HEK293T (cell line): ENCODE results near the gene GALC.

Experiments used
- ARNT ChIP-seq: fragments of 450-650 bp; IDR thresholded peaks from 2 replicates; pipeline ENCODE4 v1.6.1; 2017; ENCODE audit warnings: mild to moderate bottlenecking
- BHLHE40 ChIP-seq: fragments of 450-650 bp; IDR thresholded peaks from 2 replicates; pipeline ENCODE4 v1.6.1; 2016; ENCODE audit warnings: mild to moderate bottlenecking, moderate library complexity, borderline replicate concordance
- FOXM1 ChIP-seq: fragments of 450-650 bp; IDR thresholded peaks from 2 replicates; pipeline ENCODE4 v1.6.1; 2017; ENCODE audit warnings: mild to moderate bottlenecking, borderline replicate concordance
- HDGF ChIP-seq: fragments of 450-650 bp; IDR thresholded peaks from 2 replicates; pipeline ENCODE4 v1.6.1; 2017; ENCODE audit warnings: antibody characterized with exemption, borderline replicate concordance
- L3MBTL2 ChIP-seq: fragments of 450-650 bp; conservative IDR thresholded peaks from 2 replicates; pipeline ENCODE4 v1.6.1; 2016; ENCODE audit warnings: mild to moderate bottlenecking
- NFRKB ChIP-seq: fragments of 450-650 bp; IDR thresholded peaks from 2 replicates; pipeline ENCODE4 v1.6.1; 2016; ENCODE audit warnings: mild to moderate bottlenecking, moderate library complexity
- SP1 ChIP-seq: fragments of 450-650 bp; IDR thresholded peaks from 2 replicates; pipeline ENCODE4 v1.6.1; 2017
- TARDBP ChIP-seq: fragments of 450-650 bp; IDR thresholded peaks from 2 replicates; pipeline ENCODE4 v1.6.1; 2016

GRCh38 chr14:87935081-87935828, 57.7 kb downstream of the GALC start:
- TF ChIP-seq NFRKB, result no peak
- no peak for TF ChIP-seq BHLHE40
- TF ChIP-seq ARNT, result no peak
- no peak for TF ChIP-seq FOXM1
- TF ChIP-seq L3MBTL2, result no peak
- no peak for TF ChIP-seq SP1
- TF ChIP-seq TARDBP, result no peak
- TF ChIP-seq HDGF, result no peak
